CD4-positive, alpha-beta T cell treated with Interleukin-4 for 1 hour (primary cell): ENCODE data around the gene SPINK7.
"Not testable (repeated sequence)": the region's sequence is repeated elsewhere in the genome, so short reads cannot be mapped to it uniquely, and the experiment has no call there.

Source experiments
- DNase-seq, 2 donors: peaks; one replicate each; pipeline ENCODE4 v3.0.0-alpha.2; 2020 to 2022

SPINK7 gene

GRCh38 chr5:148312153-148312552 is at the start of gene SPINK7:
Gene SPINK7, plus strand, starts transcription at chr5:148312423. Its CDS starts 61 bp downstream, at chr5:148312484.
- DNase-seq = no peak

GRCh38 chr5:148267962-148268361 is 44.3 kb upstream of the SPINK7 start:
- no peak for DNase-seq

DNA sequence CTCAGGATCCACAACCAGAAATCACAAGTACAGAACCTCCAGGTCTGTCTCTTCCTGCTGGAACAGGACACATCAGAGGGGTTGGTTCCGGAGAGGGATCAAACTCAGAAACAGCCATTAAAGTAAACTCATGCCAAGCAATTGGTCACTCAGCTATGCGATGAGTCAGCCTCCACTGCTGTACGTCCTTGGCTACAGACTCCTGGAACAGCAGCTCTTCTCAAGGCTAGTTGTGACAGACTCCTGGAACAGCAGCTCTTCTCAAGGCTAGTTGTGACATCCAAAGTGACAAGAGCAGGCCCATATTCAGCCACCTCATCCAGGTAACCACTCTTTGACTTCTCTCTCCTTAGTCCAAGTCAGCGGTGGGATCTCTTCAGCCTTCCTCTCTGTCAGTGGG is 43.7 kb upstream of the SPINK7 start, which contains the start of gene SPINK13:
SPINK13 (plus strand) TSS at position 229 of the 400 bp plus-strand sequence. CDS start 1,279 bp downstream, outside the sequence.
- DNase-seq = no peak

- not testable (repeated sequence) for DNase-seq
These were observed 37.1 kb upstream of the SPINK7 start for GRCh38 chr5:148275129-148275528.

DNA sequence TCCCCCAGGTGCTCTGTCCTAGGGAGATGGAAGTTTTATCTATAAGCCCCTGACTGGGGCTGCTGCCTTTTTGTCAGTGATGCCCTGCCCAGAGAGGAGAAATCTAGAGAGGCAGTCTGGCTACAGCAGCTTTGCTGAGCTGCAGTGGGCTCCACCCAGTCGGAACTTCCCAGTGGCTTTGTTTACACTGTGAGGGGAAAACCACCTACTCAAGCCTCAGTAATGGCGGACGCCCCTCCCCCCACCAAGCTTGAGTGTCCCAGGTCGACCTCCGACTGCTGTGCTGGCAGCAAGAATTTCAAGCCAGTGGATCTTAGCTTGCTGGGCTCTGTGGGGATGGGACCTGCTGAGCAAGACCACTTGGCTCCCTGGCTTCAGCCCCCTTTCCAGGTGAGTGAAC is 31.3 kb upstream of the SPINK7 start:
- not testable (repeated sequence) for DNase-seq

GRCh38 chr5:148281336-148281735 is 30.9 kb upstream of the SPINK7 start:
- DNase-seq = not testable (repeated sequence)

- DNase-seq = peak in 1 of 2 donors; percentile 6
These were observed 21.7 kb upstream of the SPINK7 start for GRCh38 chr5:148290271-148291195.

DNA sequence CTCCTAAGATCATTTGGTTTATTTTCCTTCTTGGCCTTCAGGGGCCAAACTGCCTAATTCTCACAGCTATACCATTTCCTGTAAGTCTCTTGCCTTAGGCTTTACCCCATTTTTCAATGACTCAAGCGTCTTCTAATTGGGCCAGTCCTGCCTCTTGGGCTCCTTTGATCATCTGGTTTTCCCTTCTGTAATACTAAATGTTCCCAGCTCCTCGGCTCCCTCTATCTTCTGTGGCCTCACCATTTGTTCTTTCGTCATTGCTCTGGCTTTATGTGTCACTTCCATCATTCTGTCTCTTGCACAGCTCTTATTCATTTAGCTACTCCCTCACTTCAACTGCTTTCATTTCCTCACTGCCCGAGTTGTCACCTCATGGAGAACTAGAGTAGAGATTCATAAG is 14.5 kb upstream of the SPINK7 start:
- no peak for DNase-seq

DNA sequence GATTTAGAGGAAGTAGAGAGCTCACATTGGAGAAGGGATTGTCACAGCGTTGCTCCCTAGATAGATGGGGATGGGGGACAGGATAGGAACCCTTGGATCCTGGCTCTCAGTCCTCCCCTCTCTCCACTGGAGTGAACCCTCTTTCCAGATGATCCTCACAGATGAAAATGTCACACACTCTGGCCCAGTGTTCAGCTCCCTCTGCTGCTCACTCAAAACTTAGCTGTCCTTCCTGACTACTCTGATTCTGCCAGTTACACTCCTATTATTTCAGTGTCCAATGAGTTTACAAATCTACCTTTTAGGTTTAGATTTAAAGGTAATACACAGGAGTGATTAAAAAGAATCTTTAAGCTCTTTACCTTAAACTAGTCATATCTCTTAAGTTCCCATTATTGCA is 5.8 kb upstream of the SPINK7 start:
- DNase-seq = no peak

DNA sequence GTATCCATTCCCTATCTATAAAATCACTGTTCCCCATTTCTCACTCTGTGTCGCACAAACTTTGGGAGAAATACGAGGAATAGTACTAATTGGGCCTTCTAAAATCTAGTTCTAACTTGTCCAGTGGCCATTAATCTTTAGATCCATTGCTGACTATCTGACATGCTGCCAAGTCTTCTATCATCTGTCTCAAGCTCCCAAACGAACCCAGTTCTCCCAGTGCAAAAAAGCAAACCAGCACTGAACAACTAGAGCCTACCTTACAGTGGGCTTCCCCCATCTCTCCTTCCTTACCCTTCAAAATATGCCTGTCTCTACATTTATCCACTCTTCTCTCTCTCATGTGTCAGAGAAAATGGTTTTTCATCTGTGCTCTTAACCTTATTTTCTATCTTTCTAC is 3.2 kb upstream of the SPINK7 start:
- DNase-seq = no peak

GRCh38 chr5:148309746-148310145 is 2.5 kb upstream of the SPINK7 start:
- no peak for DNase-seq

DNA sequence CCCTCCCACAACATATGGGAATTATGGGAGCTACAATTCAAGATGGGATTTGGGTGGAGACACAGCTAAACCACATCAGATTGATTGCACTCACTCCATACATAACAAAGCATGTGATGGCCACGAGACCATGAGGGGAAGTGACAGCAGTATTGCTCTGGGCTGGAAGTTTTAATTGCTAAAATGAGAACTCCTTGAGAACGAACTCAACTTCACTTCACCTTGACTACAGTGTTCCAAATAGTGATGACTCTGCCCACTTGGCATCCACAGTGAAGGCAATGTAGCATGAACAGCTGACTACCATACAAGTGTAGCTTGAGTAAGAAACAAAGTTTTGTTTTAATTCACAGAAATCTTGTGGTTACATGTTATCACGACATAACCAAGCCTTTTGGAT is 739 bp upstream of the SPINK7 start:
- DNase-seq = no peak

DNA sequence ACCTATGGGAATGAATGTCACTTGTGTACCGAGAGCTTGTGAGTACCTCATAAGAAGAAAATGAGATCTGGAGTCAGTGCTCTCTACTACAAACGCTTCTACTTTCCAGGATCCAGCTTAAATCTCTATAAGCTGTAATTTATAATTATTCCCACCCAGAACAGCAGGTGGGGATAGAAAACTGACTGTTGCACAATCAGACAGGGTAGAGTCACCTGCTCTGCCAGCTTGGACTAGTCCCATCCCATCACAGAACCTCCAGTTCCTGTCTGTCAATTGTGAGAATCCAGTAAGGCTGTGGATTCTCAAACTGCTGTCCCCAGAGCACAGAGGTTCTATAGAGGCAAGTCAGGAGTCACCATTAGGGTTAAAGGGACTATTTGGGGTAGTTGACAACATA is 2.0 kb downstream of the SPINK7 start:
- no peak for DNase-seq

GRCh38 chr5:148314731-148315130 is 2.5 kb downstream of the SPINK7 start:
- DNase-seq = no peak

DNA sequence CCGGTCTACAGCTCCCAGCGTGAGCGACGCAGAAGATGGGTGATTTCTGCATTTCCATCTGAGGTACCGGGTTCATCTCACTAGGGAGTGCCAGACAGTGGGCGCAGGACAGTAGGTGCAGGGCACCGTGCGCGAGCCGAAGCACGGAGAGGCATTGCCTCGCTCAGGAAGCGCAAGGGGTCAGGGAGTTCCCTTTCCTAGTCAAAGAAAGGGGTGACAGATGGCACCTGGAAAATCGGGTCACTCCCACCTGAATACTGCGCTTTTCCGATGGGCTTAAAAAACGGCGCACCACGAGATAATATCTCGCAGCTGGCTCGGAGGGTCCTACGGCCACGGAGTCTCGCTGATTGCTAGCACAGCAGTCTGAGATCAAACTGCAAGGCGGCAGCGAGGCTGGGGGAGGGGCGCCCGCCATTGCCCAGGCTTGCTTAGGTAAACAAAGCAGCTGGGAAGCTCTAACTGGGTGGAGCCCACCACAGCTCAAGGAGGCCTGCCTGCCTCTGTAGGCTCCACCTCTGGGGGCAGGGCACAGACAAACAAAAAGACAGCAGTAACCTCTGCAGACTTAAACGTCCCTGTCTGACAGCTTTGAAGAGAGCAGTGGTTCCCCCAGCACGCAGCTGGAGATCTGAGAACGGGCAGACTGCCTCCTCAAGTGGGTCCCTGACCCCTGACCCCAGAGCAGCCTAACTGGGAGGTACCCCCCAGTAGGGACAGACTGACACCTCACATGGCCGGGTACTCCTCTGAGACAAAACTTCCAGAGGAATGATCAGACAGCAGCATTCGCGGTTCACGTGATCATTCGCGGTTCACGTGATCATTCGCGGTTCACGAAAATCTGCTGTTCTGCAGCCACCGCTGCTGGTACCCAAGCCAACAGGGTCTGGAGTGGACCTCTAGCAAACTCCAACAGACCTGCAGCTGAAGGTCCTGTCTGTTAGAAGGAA is 8.1 kb downstream of the SPINK7 start:
- peak in 1 of 2 donors; percentile 21 for DNase-seq

GRCh38 chr5:148333262-148333849 is 21.1 kb downstream of the SPINK7 start:
- no peak for DNase-seq

- no peak for DNase-seq
These were observed 23.0 kb downstream of the SPINK7 start, which contains the start of gene SPINK9 for GRCh38 chr5:148335259-148335658. Gene SPINK9, plus strand, starts transcription at chr5:148335559. Its CDS starts 55 bp downstream, at chr5:148335614.

DNA sequence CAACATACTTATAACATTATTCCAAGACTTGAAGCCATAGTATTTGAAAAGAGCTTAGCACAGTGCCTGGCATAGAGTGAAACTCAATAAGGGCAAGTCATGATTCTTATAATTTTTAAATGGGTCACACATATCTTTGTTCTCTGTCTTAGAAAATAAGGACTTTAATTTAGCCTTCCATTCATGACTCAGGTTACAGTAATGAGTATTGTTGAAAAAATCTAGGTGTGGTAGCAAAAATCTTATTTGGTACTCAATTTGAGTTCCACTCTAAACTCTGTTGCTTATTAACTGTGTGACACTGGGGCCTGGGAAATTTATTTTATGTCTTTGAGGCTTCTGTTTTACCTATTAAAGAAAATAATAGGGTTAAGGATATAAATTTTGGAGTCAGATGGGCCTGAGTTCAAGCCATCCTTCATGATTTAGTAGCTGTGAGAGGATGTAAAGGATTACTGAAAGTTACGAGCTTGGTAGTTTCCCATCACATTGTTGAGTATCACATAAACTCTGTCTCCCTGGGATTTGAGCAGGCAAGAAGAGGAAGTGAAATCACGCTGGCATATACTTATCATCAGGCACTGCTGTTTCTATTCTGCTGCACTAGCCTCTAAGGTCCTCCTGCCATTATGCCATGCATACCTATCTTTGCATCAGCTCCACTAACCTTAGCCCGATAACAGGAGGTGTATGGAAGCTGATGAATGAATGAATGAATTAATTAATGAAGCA is 24.6 kb downstream of the SPINK7 start:
- DNase-seq = no peak

- DNase-seq = no peak
These were observed 30.3 kb downstream of the SPINK7 start for GRCh38 chr5:148342371-148343045.

- no peak for DNase-seq
These were observed 30.8 kb downstream of the SPINK7 start for GRCh38 chr5:148343046-148343407.
